Spinal cord (tissue), 10 donors: Measurements from ENCODE around the gene CETP. TPM values are rescaled to one million over a fixed set of nuclear protein-coding genes. Genes with fewer than 3 reads are reported as not detected.
"Not testable (repeated sequence)": the region's sequence is repeated elsewhere in the genome, so short reads cannot be mapped to it uniquely, and the experiment has no call there.

Experiments
- DNase-seq, 6 donors: peaks; one replicate each; pipeline versions ENCODE4 v3.0.0 to v3.0.0-alpha.2; 2013 to 2015; ENCODE audit warnings: low spot score in 6 of 6, low read depth in 4 of 6
- H3K27ac ChIP-seq: one replicate; pipeline ENCODE4 v1.5.1; 2013; ENCODE audit warnings: low read depth, low read length, control low read depth
- H3K27me3 ChIP-seq: one replicate; pipeline ENCODE4 v1.6.1; 2013; ENCODE audit warnings: low read length; ENCODE audit not compliant: control insufficient read depth, insufficient read depth
- H3K36me3 ChIP-seq: one replicate; pipeline ENCODE4 v1.6.1; 2013; ENCODE audit warnings: low read length; ENCODE audit not compliant: control insufficient read depth, insufficient read depth
- H3K4me1 ChIP-seq: one replicate; pipeline ENCODE4 v1.6.1; 2013; ENCODE audit warnings: low read length; ENCODE audit not compliant: control insufficient read depth, insufficient read depth
- H3K4me3 ChIP-seq: one replicate; pipeline ENCODE4 v1.5.1; 2013; ENCODE audit warnings: low read depth, low read length, control low read depth
- H3K9me3 ChIP-seq: one replicate; pipeline ENCODE4 v1.6.1; 2013; ENCODE audit warnings: low read length; ENCODE audit not compliant: control insufficient read depth, insufficient read depth
- WGBS: methylation state at CpG from one replicate; pipeline ENCODE4 v1.1.5; 2013; ENCODE audit warnings: missing lambda C conversion rate; ENCODE audit not compliant: insufficient coverage; 5-methylcytosine and 5-hydroxymethylcytosine counted together
- polyA plus RNA-seq, 2 donors: library from polyadenylated mRNA; unstranded; fragments of 120-200 nt; gene quantifications; one replicate each; pipeline ENCODE4 v1.2.1, GENCODE V29; 2013; ENCODE audit not compliant: insufficient read length in 2 of 2
- total RNA-seq, 2 donors: library from RNA; depleted of rRNA in 1 of 2; stranded (reverse); fragments of 120-200 nt in 1 of 2; fragments of >200 nt in 1 of 2; gene quantifications; one replicate each; pipeline versions ENCODE4 v1.2.3 to v1.2.4, GENCODE V29; 2013 to 2014
- donor health status: healthy.

CETP gene
- total and polyA plus RNA-seq, 4 donors = 2.0 to 13.5 (median 3.6) TPM

- Histone ChIP-seq H3K9me3 (no peaks in the 10 kb centered on the region), H3K4me3 (no peak overlapping the region)
- WGBS = no CpG with 5 or more reads among the region's 2 CpGs
Observed at GRCh38 chr16:56967733-56968132, 6.0 kb downstream of the CETP start.

GRCh38 chr16:56969769-56970168, 8.0 kb downstream of the CETP start:
- WGBS = 89% methylated on average over 7 of the region's 7 CpGs
- H3K36me3 ChIP-seq = no peaks in the 10 kb centered on the region

More at GRCh38 chr16:56967733-56968132, 6.0 kb downstream of the CETP start:
- no peak for DNase-seq
- Histone ChIP-seq H3K4me1 (peaks cover 5% of the 10 kb centered on the region), H3K36me3 (no peaks in the 10 kb centered on the region), H3K27me3 (no peaks in the 10 kb centered on the region), H3K27ac (no peak overlapping the region)

GRCh38 chr16:56970934-56971767, 9.4 kb downstream of the CETP start:
- WGBS = 87% methylated on average over 8 of the region's 8 CpGs
- no peaks in the 10 kb centered on the region for H3K4me1 ChIP-seq
- DNase-seq = no peak

More at GRCh38 chr16:56969769-56970168, 8.0 kb downstream of the CETP start:
- no peak for DNase-seq
- no peaks in the 10 kb centered on the region for H3K9me3 ChIP-seq
- H3K4me1 ChIP-seq = peaks cover 5% of the 10 kb centered on the region
- no peaks in the 10 kb centered on the region for H3K27me3 ChIP-seq
- H3K4me3 ChIP-seq = no peak overlapping the region
- H3K27ac ChIP-seq = no peak overlapping the region

GRCh38 chr16:56971768-56972043, 10.0 kb downstream of the CETP start:
- Histone ChIP-seq H3K4me1 (no peaks in the 10 kb centered on the region), H3K4me3 (no peak overlapping the region), H3K27me3 (no peaks in the 10 kb centered on the region), H3K27ac (no peak overlapping the region), H3K36me3 (no peaks in the 10 kb centered on the region), H3K9me3 (no peaks in the 10 kb centered on the region)
- no peak for DNase-seq
- WGBS = no CpG with 5 or more reads among the region's 3 CpGs

More at GRCh38 chr16:56970934-56971767, 9.4 kb downstream of the CETP start:
- Histone ChIP-seq H3K27me3 (no peaks in the 10 kb centered on the region), H3K4me3 (no peak overlapping the region), H3K9me3 (no peaks in the 10 kb centered on the region), H3K27ac (no peak overlapping the region), H3K36me3 (no peaks in the 10 kb centered on the region)

GRCh38 chr16:56972403-56973293, 10.9 kb downstream of the CETP start:
- DNase-seq = no peak
- no peaks in the 10 kb centered on the region for H3K4me1 ChIP-seq
- H3K27me3 ChIP-seq = no peaks in the 10 kb centered on the region
- H3K27ac ChIP-seq = no peak overlapping the region
- H3K9me3 ChIP-seq = no peaks in the 10 kb centered on the region
- no peaks in the 10 kb centered on the region for H3K36me3 ChIP-seq
- 69% methylated on average over 15 of the region's 18 CpGs for WGBS
- no peak overlapping the region for H3K4me3 ChIP-seq

- Histone ChIP-seq H3K4me3 (no peak overlapping the region), H3K27ac (no peak overlapping the region), H3K27me3 (no peaks in the 10 kb centered on the region), H3K36me3 (no peaks in the 10 kb centered on the region), H3K9me3 (no peaks in the 10 kb centered on the region), H3K4me1 (no peaks in the 10 kb centered on the region)
- DNase-seq = no peak
- WGBS = 81% methylated on average over 7 of the region's 9 CpGs
Observed at GRCh38 chr16:56973294-56973689, 11.5 kb downstream of the CETP start.

GRCh38 chr16:56973899-56974298, 12.1 kb downstream of the CETP start:
- not testable (repeated sequence) for DNase-seq, H3K27ac ChIP-seq, H3K27me3 ChIP-seq, H3K4me3 ChIP-seq, H3K36me3 ChIP-seq, H3K9me3 ChIP-seq, H3K4me1 ChIP-seq
- WGBS = no CpG with 5 or more reads among the region's 7 CpGs

- no peaks in the 10 kb centered on the region for H3K36me3 ChIP-seq
- no peaks in the 10 kb centered on the region for H3K4me1 ChIP-seq
- H3K9me3 ChIP-seq = no peaks in the 10 kb centered on the region
- no peaks in the 10 kb centered on the region for H3K27me3 ChIP-seq
- H3K4me3 ChIP-seq = no peak overlapping the region
- DNase-seq = no peak
- H3K27ac ChIP-seq = no peak overlapping the region
- WGBS = 56% methylated on average over 2 of the region's 9 CpGs
Observed at GRCh38 chr16:56974549-56975300, 13.0 kb downstream of the CETP start.

- Histone ChIP-seq H3K4me3 (no peak overlapping the region), H3K27ac (no peak overlapping the region), H3K36me3 (no peaks in the 10 kb centered on the region), H3K4me1 (no peaks in the 10 kb centered on the region), H3K9me3 (no peaks in the 10 kb centered on the region), H3K27me3 (no peaks in the 10 kb centered on the region)
- DNase-seq = no peak
- 95% methylated on average over 10 of the region's 10 CpGs for WGBS
Observed at GRCh38 chr16:56975714-56976113, 14.0 kb downstream of the CETP start.
